ENCODE data around the gene RANBP6. TPM values are rescaled to one million over a fixed set of nuclear protein-coding genes. Genes with fewer than 3 reads are reported as not detected.
"Not testable (repeated sequence)": the region's sequence is repeated elsewhere in the genome, so short reads cannot be mapped to it uniquely, and the experiment has no call there.

The RANBP6 gene
- 10 to 100 TPM in 2 of 4 donors, 1 to 10 TPM in 2; 6.0 to 11.6 (median 8.3) TPM for total RNA-seq

DNA sequence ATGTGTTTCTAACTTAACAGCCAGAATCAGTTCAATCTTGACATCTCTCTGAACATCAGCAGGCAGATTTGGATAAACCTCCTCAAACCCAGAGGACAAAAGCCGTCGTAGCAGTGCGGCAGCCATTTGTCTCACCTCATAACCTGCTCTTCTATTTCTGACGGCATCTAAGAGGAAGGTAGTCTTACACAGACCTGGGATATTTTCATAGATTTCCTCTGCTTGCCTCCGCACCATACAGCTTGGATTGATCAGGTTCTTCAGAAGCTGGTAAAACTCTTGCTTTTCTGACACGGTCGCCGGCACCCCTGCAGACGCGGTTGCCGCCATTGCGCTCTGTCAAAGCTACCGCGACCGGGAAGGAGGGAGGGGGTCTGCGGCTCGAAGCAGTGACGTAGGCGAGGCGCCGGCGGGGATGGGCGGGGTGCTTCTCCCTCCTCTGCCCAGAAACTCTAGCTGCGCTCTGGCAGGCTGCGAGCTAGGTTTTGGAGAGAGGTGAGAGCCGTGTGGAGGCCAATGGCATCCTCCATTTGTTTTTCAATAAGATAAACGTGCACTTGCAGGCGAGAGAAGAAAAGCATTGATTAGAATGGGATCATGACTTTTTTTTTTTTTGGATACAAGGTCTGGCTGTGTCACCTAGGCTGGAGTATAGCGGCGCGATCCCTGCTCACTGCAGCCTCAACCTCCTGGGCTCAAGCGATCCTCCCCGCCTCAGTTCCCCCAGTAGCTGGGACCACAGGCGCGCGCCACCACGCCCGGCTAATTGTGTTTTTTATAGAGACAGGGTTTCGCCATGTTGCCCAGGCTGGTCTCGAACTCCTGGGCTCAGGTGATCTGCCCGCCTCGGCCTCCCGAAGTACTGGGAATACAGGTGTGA is at the start of gene RANBP6:
RANBP6 (minus strand) TSS at position 347 of the 880 bp plus-strand sequence; CDS start at position 330, 17 bp downstream.
- Histone ChIP-seq H3K27ac (peak within 1 kb of the TSS; percentile 71 to 85 (median 78)), H3K36me3 (peaks cover 0 to 5% (median 0%) of the 10 kb centered on the region in 3 donors), H3K4me1 (peaks cover 0 to 19% (median 0%) of the 10 kb centered on the region in 4 donors), H3K27me3 (no peaks in the 10 kb centered on the region), H3K9me3 (no peaks in the 10 kb centered on the region), H3K4me3 (peak within 1 kb of the TSS; percentile 50 to 75 (median 64))
- TF ChIP-seq, protein P1, sequence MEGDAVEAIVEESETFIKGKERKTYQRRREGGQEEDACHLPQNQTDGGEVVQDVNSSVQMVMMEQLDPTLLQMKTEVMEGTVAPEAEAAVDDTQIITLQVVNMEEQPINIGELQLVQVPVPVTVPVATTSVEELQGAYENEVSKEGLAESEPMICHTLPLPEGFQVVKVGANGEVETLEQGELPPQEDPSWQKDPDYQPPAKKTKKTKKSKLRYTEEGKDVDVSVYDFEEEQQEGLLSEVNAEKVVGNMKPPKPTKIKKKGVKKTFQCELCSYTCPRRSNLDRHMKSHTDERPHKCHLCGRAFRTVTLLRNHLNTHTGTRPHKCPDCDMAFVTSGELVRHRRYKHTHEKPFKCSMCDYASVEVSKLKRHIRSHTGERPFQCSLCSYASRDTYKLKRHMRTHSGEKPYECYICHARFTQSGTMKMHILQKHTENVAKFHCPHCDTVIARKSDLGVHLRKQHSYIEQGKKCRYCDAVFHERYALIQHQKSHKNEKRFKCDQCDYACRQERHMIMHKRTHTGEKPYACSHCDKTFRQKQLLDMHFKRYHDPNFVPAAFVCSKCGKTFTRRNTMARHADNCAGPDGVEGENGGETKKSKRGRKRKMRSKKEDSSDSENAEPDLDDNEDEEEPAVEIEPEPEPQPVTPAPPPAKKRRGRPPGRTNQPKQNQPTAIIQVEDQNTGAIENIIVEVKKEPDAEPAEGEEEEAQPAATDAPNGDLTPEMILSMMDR (IDR thresholded peaks at IDR 0.05), result no peak
- TF ChIP-seq POLR2A (IDR thresholded peaks at IDR 0.05), result peak; percentile 52 to 57
- peak; percentile 89 to 95 (median 90) for DNase-seq

DNA sequence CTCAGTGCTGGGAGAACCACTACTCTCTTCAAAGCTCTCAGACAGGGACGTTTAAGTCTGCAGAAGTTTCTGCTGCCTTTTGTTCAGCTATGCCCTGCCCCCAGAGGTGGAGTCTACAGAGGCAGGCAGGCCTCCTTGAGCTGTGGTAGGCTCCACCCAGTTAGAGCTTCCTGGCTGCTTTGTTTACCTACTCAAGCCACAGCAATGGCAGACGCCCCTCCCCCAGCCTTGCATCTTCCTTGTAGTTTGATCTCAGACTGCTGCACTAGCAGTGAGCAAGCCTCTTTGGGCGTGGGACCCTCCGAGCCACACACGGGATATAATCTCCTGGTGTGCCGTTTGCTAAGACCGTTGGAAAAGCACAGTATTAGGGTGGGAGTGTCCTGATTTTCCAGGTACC is 47.7 kb upstream of the RANBP6 start:
- H3K9me3 ChIP-seq, H3K36me3 ChIP-seq, H3K27me3 ChIP-seq, H3K4me1 ChIP-seq, DNase-seq, H3K27ac ChIP-seq, H3K4me3 ChIP-seq: not testable (repeated sequence)

DNA sequence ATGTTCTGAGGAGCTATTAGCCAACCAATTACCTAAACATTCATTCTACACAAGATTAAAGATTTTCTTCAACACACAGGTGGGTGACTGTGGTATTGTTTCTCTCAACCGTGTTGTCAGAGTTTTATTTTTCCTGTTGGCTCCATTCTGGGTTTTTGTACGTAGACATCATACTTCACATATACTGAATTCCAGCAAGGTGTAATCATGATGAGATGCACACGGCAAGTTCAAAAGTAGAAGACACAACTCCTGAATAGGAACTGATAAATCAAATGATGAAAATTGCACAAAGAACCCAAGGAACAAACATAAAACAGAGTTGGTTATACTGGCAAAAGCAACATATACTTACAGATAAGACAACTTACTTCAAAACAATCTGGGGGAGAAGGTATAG is 40.2 kb upstream of the RANBP6 start:
- no peak overlapping the region for H3K27ac ChIP-seq
- H3K4me1 ChIP-seq, result no peaks in the 10 kb centered on the region

GRCh38 chr9:6055216-6055615 is 39.8 kb upstream of the RANBP6 start:
- DNase-seq, result peak in 1 of 3 donors; percentile 61
- Histone ChIP-seq H3K4me3 (no peak overlapping the region), H3K36me3 (no peaks in the 10 kb centered on the region), H3K4me1 (no peaks in the 10 kb centered on the region), H3K27me3 (no peaks in the 10 kb centered on the region), H3K27ac (no peak overlapping the region), H3K9me3 (no peaks in the 10 kb centered on the region)
- TF ChIP-seq POLR2A (IDR thresholded peaks at IDR 0.05), result no peak
- TF ChIP-seq, protein P1 (IDR thresholded peaks at IDR 0.05), result peak; percentile 12 to 78 (median 60)

More for the DNA sequence above, 40.2 kb upstream of the RANBP6 start:
- Histone ChIP-seq H3K9me3 (no peaks in the 10 kb centered on the region), H3K36me3 (no peaks in the 10 kb centered on the region), H3K4me3 (no peak overlapping the region), H3K27me3 (no peaks in the 10 kb centered on the region)
- DNase-seq, result no peak
- TF ChIP-seq, protein P1 (IDR thresholded peaks at IDR 0.05), result no peak
- no peak for TF ChIP-seq POLR2A (IDR thresholded peaks at IDR 0.05)

DNA sequence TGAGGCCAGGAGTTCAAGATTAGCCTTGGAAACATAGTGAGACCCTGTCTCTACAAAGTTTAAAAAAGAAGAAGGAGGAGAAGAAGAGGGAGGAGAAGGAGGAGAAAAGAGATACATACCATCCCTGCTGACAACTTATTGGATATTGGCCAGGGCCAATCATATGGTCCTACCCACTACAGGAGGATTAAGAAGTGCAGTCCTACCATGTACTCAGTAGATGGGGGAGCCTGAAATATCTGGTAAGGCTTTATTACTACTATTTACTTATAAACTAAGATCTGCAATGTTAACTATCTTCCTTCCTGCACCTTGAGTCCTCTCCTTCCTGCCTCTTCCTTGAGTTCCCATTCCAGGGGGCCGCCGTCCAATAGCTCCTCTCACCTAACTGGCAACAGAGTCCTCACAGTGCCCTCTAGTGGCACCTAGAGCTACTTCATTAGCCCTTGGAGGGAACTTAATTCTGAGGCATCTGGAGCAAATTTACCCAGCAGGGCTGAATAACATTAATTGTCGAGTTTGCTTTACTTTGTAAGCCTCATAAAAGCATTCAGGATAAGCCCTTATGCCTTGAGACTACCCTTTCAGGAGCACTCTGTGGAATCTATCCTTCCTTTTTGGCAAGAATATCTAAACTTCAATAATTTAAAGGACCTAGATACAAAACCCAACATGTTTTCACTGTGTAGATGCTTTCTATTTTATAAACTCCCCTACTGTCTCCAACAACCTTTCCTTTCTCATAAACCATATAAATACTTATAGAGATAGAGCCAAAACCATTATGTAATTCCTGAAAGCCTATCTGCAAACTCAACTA is 39.1 kb upstream of the RANBP6 start:
- Histone ChIP-seq H3K27me3 (no peaks in the 10 kb centered on the region), H3K9me3 (no peaks in the 10 kb centered on the region), H3K27ac (no peak overlapping the region), H3K4me3 (no peak overlapping the region), H3K4me1 (no peaks in the 10 kb centered on the region), H3K36me3 (no peaks in the 10 kb centered on the region)
- DNase-seq, result peak in 2 of 3 donors; percentile 50 to 83
- TF ChIP-seq, protein P1 (IDR thresholded peaks at IDR 0.05), result peak in 5 of 6 experiments; percentile 39 to 74 (median 69)
- TF ChIP-seq POLR2A (IDR thresholded peaks at IDR 0.05), result no peak
